MM.1S (cell line): Measurements from ENCODE around the gene SERPINI2.

Source experiments
- DNase-seq: peaks from one replicate; pipeline ENCODE4 v3.0.0-alpha.2; 2015
- H2AFZ ChIP-seq: fragments of 300-600 bp; sonication (generic); 2 replicates; pipeline ENCODE4 v1.6.0; 2016; ENCODE audit warnings: antibody characterized with exemption, low read length
- H3F3A ChIP-seq: fragments of 300-600 bp; sonication (generic); 2 replicates; pipeline ENCODE4 v1.6.1; 2016; ENCODE audit warnings: mild to moderate bottlenecking, antibody characterized with exemption, low read length, moderate library complexity, mixed read lengths; ENCODE audit not compliant: insufficient read depth
- H3K27ac ChIP-seq: fragments of 300-600 bp; sonication (generic); 2 replicates; pipeline ENCODE4 v1.5.1; 2016; ENCODE audit warnings: mild to moderate bottlenecking, low read length
- H3K27me3 ChIP-seq: fragments of 300-600 bp; sonication (generic); replicated peaks from 2 replicates; pipeline ENCODE4 v1.6.0; 2016; ENCODE audit warnings: low read length; ENCODE audit not compliant: insufficient read depth
- H3K36me3 ChIP-seq: fragments of 300-600 bp; sonication (generic); replicated peaks from 2 replicates; pipeline ENCODE4 v1.6.1; 2016; ENCODE audit warnings: mild to moderate bottlenecking, low read length, mixed read lengths; ENCODE audit not compliant: insufficient read depth
- H3K4me1 ChIP-seq: fragments of 300-600 bp; sonication (generic); 2 replicates; pipeline ENCODE4 v1.6.1; 2016; ENCODE audit warnings: low read length, mixed read lengths
- H3K4me2 ChIP-seq: fragments of 300-600 bp; sonication (generic); 2 replicates; pipeline ENCODE4 v1.6.0; 2016; ENCODE audit warnings: low read depth, low read length
- H3K4me3 ChIP-seq: fragments of 300-600 bp; sonication (generic); 2 replicates; pipeline ENCODE4 v1.5.1; 2016; ENCODE audit warnings: low read length, mixed read lengths
- H3K79me2 ChIP-seq: fragments of 300-600 bp; sonication (generic); 2 replicates; pipeline ENCODE4 v1.6.1; 2016; ENCODE audit warnings: mixed run types, low read length, mixed read lengths
- H3K9ac ChIP-seq: fragments of 300-600 bp; sonication (generic); 2 replicates; pipeline ENCODE4 v1.6.1; 2016; ENCODE audit warnings: low read length, mixed read lengths
- H3K9me2 ChIP-seq: fragments of 300-600 bp; sonication (generic); replicated peaks from 2 replicates; pipeline ENCODE4 v1.6.1; 2016; ENCODE audit warnings: mild to moderate bottlenecking, low read length, mixed read lengths; ENCODE audit not compliant: insufficient read depth
- H3K9me3 ChIP-seq: fragments of 300-600 bp; sonication (generic); replicated peaks from 2 replicates; pipeline ENCODE4 v1.6.1; 2016; ENCODE audit warnings: mild to moderate bottlenecking, low read length, mixed read lengths; ENCODE audit not compliant: insufficient read depth
- H4K20me1 ChIP-seq: fragments of 300-600 bp; sonication (generic); 2 replicates; pipeline ENCODE4 v1.6.1; 2016; ENCODE audit warnings: mild to moderate bottlenecking, low read length, moderate library complexity, mixed read lengths; ENCODE audit not compliant: insufficient read depth
- CTCF ChIP-seq: fragments of 300-600 bp; sonication (generic); IDR thresholded peaks from 2 replicates; pipeline ENCODE4 v1.5.1; 2016; ENCODE audit warnings: antibody characterized with exemption, low read length, mixed read lengths
- EZH2 ChIP-seq: fragments of 300-600 bp; sonication (generic); optimal IDR thresholded peaks from 2 replicates; pipeline ENCODE3; 2017; ENCODE audit warnings: low read depth, mild to moderate bottlenecking, antibody characterized with exemption, low read length, mixed read lengths
- EZH2phosphoT487 ChIP-seq: fragments of 300-600 bp; sonication (generic); IDR thresholded peaks from 2 replicates; pipeline ENCODE4 v1.6.1; 2018; ENCODE audit warnings: antibody characterized with exemption, low read length

The SERPINI2 gene

GRCh38 chr3:167467848-167468611 lies 5.8 kb downstream of the SERPINI2 start:
- no peaks in the 10 kb centered on the region for H3K27me3 ChIP-seq
- H3K9me3 ChIP-seq = no peaks in the 10 kb centered on the region
- no peak overlapping the region for H3K27ac ChIP-seq
- H3K9ac ChIP-seq = no peak overlapping the region
- no peak overlapping the region for H3K4me3 ChIP-seq
- H2AFZ ChIP-seq = no peak overlapping the region
- DNase-seq = no peak
- no peaks in the 10 kb centered on the region for H4K20me1 ChIP-seq
- no peaks in the 10 kb centered on the region for H3K36me3 ChIP-seq
- H3K4me1 ChIP-seq = no peaks in the 10 kb centered on the region
- TF ChIP-seq EZH2 (no peak), EZH2phosphoT487 (no peak), CTCF (no peak)
- H3K4me2 ChIP-seq = no peak overlapping the region
- H3K79me2 ChIP-seq = no peaks in the 10 kb centered on the region
- H3K9me2 ChIP-seq = no peaks in the 10 kb centered on the region
- no peaks in the 10 kb centered on the region for H3F3A ChIP-seq

DNA sequence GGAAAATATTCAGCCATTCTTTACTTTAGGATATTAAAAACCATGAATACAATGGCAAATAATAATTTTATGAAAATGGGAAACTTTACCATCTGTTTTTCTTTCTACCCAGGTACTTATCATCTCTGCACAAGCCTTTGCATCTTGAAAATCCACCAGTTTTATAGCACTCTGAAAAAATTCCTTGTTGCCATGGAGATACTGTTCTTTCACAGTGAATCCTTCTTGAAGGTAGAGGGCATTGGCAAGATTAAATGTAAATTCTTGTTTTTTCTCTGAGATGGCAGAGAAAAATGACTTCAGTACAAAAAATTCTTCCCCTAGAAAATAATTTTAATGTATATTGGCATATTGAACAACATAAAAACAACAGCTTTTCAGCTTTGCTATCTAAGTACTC lies 6.9 kb downstream of the SERPINI2 start:
- Histone ChIP-seq H3K27ac (no peak overlapping the region), H3K9me3 (no peaks in the 10 kb centered on the region), H3K4me1 (no peaks in the 10 kb centered on the region), H4K20me1 (no peaks in the 10 kb centered on the region), H3K9me2 (no peaks in the 10 kb centered on the region), H3K4me2 (no peak overlapping the region), H3K9ac (no peak overlapping the region), H3K36me3 (no peaks in the 10 kb centered on the region), H3K27me3 (no peaks in the 10 kb centered on the region), H3K79me2 (no peaks in the 10 kb centered on the region), H3F3A (no peaks in the 10 kb centered on the region), H3K4me3 (no peak overlapping the region), H2AFZ (no peak overlapping the region)
- TF ChIP-seq EZH2phosphoT487 (no peak), EZH2 (no peak), CTCF (no peak)
- DNase-seq = no peak

DNA sequence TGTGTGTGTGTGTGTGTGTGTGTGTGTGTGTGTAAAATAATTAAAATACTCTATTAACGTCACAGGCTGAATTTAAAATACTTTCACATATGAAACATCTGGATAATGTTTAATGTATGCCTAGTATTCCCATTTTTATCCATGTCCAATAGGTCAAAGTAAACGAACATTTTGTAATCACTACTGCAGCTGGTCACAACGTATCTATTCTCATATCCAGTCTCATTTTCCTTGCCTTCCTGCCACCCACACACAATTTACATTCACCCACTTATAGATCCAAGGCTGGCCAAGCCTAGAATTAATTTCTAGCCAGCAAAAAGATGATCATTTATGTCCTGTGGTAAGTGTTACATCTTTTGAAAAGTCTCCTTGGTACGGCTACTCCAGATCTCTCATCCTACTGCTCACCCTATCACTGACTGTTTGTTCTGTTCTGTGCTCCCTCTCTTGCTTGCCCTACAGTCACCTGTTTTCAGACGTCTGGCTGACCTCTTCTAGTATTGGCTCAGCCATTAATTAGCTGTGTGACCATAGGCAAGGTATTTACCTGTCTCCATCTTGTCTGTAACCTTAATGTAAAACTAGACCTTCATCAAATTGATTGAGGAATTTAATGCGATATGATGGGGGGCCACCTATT lies 17.6 kb downstream of the SERPINI2 start:
- Histone ChIP-seq H2AFZ (no peak overlapping the region), H3K9me2 (no peaks in the 10 kb centered on the region), H3K4me1 (no peaks in the 10 kb centered on the region), H3K9me3 (no peaks in the 10 kb centered on the region), H3K4me2 (no peak overlapping the region), H3F3A (no peaks in the 10 kb centered on the region), H3K9ac (no peak overlapping the region), H3K27me3 (no peaks in the 10 kb centered on the region), H3K79me2 (no peaks in the 10 kb centered on the region), H4K20me1 (no peaks in the 10 kb centered on the region), H3K4me3 (no peak overlapping the region), H3K36me3 (no peaks in the 10 kb centered on the region), H3K27ac (no peak overlapping the region)
- no peak for DNase-seq
- no peak for TF ChIP-seq EZH2
- no peak for TF ChIP-seq CTCF
- TF ChIP-seq EZH2phosphoT487 = no peak
